Mesenchymal stem cell (in vitro differentiated cells and primary cell): ENCODE measurements around the gene KRT72.

Experiments
- DNase-seq: peaks from one replicate; pipeline ENCODE4 v3.0.0-alpha.2; 2013
- H2AFZ ChIP-seq: one replicate; pipeline ENCODE4 v1.6.1; 2013; ENCODE audit warnings: low read depth, mild to moderate bottlenecking, control low read depth, inconsistent platforms, low read length, moderate library complexity
- H2AK5ac ChIP-seq: 2 replicates; pipeline ENCODE4 v1.6.1; 2013; ENCODE audit warnings: low read length, moderate library complexity, mild to moderate bottlenecking, inconsistent platforms; ENCODE audit not compliant: severe bottlenecking
- H2BK120ac ChIP-seq: one replicate; pipeline ENCODE4 v1.6.1; 2013; ENCODE audit warnings: low read depth, mild to moderate bottlenecking, inconsistent platforms, low read length, moderate library complexity
- H2BK12ac ChIP-seq, 2 experiments: one replicate each; pipeline ENCODE4 v1.6.1; 2013; ENCODE audit warnings: inconsistent platforms in 2 of 2, low read length in 2 of 2, mild to moderate bottlenecking in 2 of 2, moderate library complexity in 2 of 2, control low read depth in 1 of 2
- H2BK15ac ChIP-seq: one replicate; pipeline ENCODE4 v1.6.1; 2013; ENCODE audit warnings: mild to moderate bottlenecking, low read depth, inconsistent platforms; ENCODE audit not compliant: poor library complexity, severe bottlenecking
- H2BK5ac ChIP-seq: 2 replicates; pipeline ENCODE4 v1.6.1; 2013; ENCODE audit warnings: low read depth, mild to moderate bottlenecking, low read length, control low read depth, inconsistent platforms; ENCODE audit not compliant: poor library complexity, severe bottlenecking
- H3K14ac ChIP-seq, 2 experiments: one replicate each; pipeline ENCODE4 v1.6.1; 2013; ENCODE audit warnings: inconsistent platforms in 2 of 2, low read length in 2 of 2, control low read depth in 1 of 2, mild to moderate bottlenecking in 1 of 2, moderate library complexity in 1 of 2
- H3K18ac ChIP-seq, 2 experiments: one replicate each; pipeline ENCODE4 v1.6.1; 2013; ENCODE audit warnings: inconsistent platforms in 2 of 2, low read length in 2 of 2, control low read depth in 1 of 2, low read depth in 1 of 2, mild to moderate bottlenecking in 1 of 2
- H3K23ac ChIP-seq, 2 experiments: one replicate each; pipeline ENCODE4 v1.6.1; 2013; ENCODE audit warnings: inconsistent platforms in 2 of 2, low read length in 2 of 2, mild to moderate bottlenecking in 2 of 2, moderate library complexity in 2 of 2, control low read depth in 1 of 2
- H3K27ac ChIP-seq: 2 replicates; pipeline ENCODE4 v1.5.1; 2013; ENCODE audit warnings: mild to moderate bottlenecking, moderate library complexity, low read length, control low read depth, inconsistent platforms; ENCODE audit not compliant: poor library complexity, severe bottlenecking
- H3K27me3 ChIP-seq, 2 experiments: 2 replicates each; pipeline versions ENCODE4 v1.6.1 to v1.7.0; 2013; ENCODE audit warnings: low read length in 2 of 2, mild to moderate bottlenecking in 2 of 2, moderate library complexity in 2 of 2, control low read depth in 1 of 2, inconsistent platforms in 1 of 2; ENCODE audit not compliant: control insufficient read depth in 1 of 2, insufficient read depth in 1 of 2
- H3K36me3 ChIP-seq, 2 experiments: 2 replicates each; pipeline versions ENCODE4 v1.6.1 to v1.7.0; 2013; ENCODE audit warnings: low read length in 2 of 2, control low read depth in 1 of 2, inconsistent platforms in 1 of 2, low read depth in 1 of 2, mild to moderate bottlenecking in 1 of 2; ENCODE audit not compliant: insufficient read depth in 2 of 2, control insufficient read depth in 1 of 2
- H3K4ac ChIP-seq, 2 experiments: one replicate each; pipeline ENCODE4 v1.6.1; 2013; ENCODE audit warnings: inconsistent platforms in 2 of 2, low read length in 2 of 2, mild to moderate bottlenecking in 2 of 2, moderate library complexity in 2 of 2, control low read depth in 1 of 2, low read depth in 1 of 2
- H3K4me1 ChIP-seq: 2 replicates; pipeline ENCODE4 v1.6.1; 2013; ENCODE audit warnings: low read depth, low read length, control low read depth; ENCODE audit not compliant: control insufficient read depth, insufficient read depth
- H3K4me2 ChIP-seq: 2 replicates; pipeline ENCODE4 v1.6.1; 2013; ENCODE audit warnings: low read length, mild to moderate bottlenecking, inconsistent platforms; ENCODE audit not compliant: poor library complexity, severe bottlenecking
- H3K4me3 ChIP-seq, 2 experiments: 2 replicates each; pipeline versions ENCODE4 v1.5.1 to v1.7.0; 2013; ENCODE audit warnings: low read length in 2 of 2, mild to moderate bottlenecking in 2 of 2, control low read depth in 1 of 2, low read depth in 1 of 2; ENCODE audit not compliant: insufficient read depth in 1 of 2
- H3K79me1 ChIP-seq: replicated peaks from 2 replicates; pipeline ENCODE4 v1.6.1; 2013; ENCODE audit warnings: mild to moderate bottlenecking, control low read depth, low read length, inconsistent platforms; ENCODE audit not compliant: poor library complexity, severe bottlenecking
- H3K9ac ChIP-seq: 2 replicates; pipeline ENCODE4 v1.7.0; 2013; ENCODE audit warnings: mild to moderate bottlenecking, low read length, moderate library complexity
- H3K9me3 ChIP-seq: 2 replicates; pipeline ENCODE4 v1.7.0; 2013; ENCODE audit warnings: mild to moderate bottlenecking, low read length; ENCODE audit not compliant: control insufficient read depth
- H4K8ac ChIP-seq: one replicate; pipeline ENCODE4 v1.6.1; 2013; ENCODE audit warnings: inconsistent platforms, mild to moderate bottlenecking, low read length, moderate library complexity
- H4K91ac ChIP-seq: one replicate; pipeline ENCODE4 v1.6.1; 2013; ENCODE audit warnings: mild to moderate bottlenecking, low read length, inconsistent platforms
- WGBS: methylation state at CpG from one replicate; pipeline ENCODE4 v1.1.7; 2013; ENCODE audit warnings: mixed read lengths; 5-methylcytosine and 5-hydroxymethylcytosine counted together

KRT72 gene

DNA sequence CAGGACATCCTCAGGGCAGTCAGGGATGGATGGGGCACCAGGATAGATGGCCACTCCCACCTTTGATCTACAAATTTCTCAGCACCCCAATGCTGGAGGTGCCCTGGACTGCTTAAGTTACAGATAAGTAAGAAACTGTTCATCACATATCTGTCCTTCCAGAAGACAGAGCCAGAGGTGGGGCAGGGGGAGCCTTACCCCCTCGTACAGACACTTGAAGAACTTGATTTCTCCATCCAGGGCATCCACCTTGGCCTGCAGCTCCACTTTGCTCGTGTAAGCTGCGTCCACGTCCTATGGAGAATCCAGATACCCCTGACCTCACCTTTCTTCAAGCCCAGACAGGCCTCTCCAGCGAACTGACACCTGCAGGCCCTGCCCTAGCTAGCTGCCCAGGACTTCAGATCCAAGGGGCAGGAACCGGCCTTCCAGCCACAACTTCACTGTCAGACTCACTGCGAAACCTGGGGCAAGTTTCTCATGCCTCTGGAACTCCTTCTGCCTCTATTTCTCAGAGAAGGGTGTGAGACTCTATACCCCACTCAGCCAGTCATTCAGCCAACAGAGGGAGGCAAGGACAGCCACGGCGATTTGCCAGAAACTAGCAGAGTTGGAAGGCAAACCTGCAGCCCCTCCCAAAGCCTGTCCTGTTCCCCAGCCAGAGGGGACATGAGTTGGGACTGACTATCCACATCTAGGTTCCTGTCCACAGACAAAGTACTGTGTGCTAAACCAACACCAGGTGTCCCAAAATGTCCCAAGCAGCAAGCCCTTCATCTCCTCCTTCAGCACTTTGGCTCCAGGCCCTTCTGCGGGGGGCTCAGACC lies 13.3 kb upstream of the KRT72 start:
- Histone ChIP-seq H3K27ac (no peak overlapping the region), H2AFZ (no peak overlapping the region), H3K79me1 (no peaks in the 10 kb centered on the region), H3K4me2 (no peak overlapping the region), H3K23ac (no peak overlapping the region), H2BK12ac (no peak overlapping the region), H3K4ac (no peak overlapping the region), H3K4me3 (no peak overlapping the region), H3K36me3 (no peaks in the 10 kb centered on the region), H2BK5ac (no peak overlapping the region), H4K91ac (no peak overlapping the region), H4K8ac (no peak overlapping the region), H3K14ac (no peak overlapping the region), H3K9ac (no peak overlapping the region), H3K18ac (no peak overlapping the region), H2BK15ac (no peak overlapping the region), H3K27me3 (peaks cover 57 to 85% of the 10 kb centered on the region in 2 experiments), H2BK120ac (no peak overlapping the region), H3K9me3 (no peaks in the 10 kb centered on the region), H2AK5ac (no peak overlapping the region), H3K4me1 (no peaks in the 10 kb centered on the region)
- no peak for DNase-seq
- WGBS: 67% methylated on average over 10 of the region's 10 CpGs

GRCh38 chr12:52613384-52614030 lies 12.2 kb upstream of the KRT72 start:
- DNase-seq: no peak
- no peak overlapping the region for H4K8ac ChIP-seq
- H3K27ac ChIP-seq: no peak overlapping the region
- H3K4me1 ChIP-seq: no peaks in the 10 kb centered on the region
- no peak overlapping the region for H3K4me2 ChIP-seq
- no peak overlapping the region for H3K4me3 ChIP-seq
- no peak overlapping the region for H3K9ac ChIP-seq
- no peak overlapping the region for H2BK120ac ChIP-seq
- H3K9me3 ChIP-seq: no peaks in the 10 kb centered on the region
- H2BK5ac ChIP-seq: no peak overlapping the region
- H3K4ac ChIP-seq: no peak overlapping the region
- no peak overlapping the region for H3K23ac ChIP-seq
- H2AK5ac ChIP-seq: no peak overlapping the region
- H3K18ac ChIP-seq: no peak overlapping the region
- H3K36me3 ChIP-seq: no peaks in the 10 kb centered on the region
- H2BK12ac ChIP-seq: no peak overlapping the region
- H3K79me1 ChIP-seq: no peaks in the 10 kb centered on the region
- H3K27me3 ChIP-seq: peaks cover 66 to 86% of the 10 kb centered on the region in 2 experiments
- H2BK15ac ChIP-seq: no peak overlapping the region
- H2AFZ ChIP-seq: no peak overlapping the region
- H4K91ac ChIP-seq: no peak overlapping the region
- 90% methylated on average over 9 of the region's 9 CpGs for WGBS
- H3K14ac ChIP-seq: no peak overlapping the region

DNA sequence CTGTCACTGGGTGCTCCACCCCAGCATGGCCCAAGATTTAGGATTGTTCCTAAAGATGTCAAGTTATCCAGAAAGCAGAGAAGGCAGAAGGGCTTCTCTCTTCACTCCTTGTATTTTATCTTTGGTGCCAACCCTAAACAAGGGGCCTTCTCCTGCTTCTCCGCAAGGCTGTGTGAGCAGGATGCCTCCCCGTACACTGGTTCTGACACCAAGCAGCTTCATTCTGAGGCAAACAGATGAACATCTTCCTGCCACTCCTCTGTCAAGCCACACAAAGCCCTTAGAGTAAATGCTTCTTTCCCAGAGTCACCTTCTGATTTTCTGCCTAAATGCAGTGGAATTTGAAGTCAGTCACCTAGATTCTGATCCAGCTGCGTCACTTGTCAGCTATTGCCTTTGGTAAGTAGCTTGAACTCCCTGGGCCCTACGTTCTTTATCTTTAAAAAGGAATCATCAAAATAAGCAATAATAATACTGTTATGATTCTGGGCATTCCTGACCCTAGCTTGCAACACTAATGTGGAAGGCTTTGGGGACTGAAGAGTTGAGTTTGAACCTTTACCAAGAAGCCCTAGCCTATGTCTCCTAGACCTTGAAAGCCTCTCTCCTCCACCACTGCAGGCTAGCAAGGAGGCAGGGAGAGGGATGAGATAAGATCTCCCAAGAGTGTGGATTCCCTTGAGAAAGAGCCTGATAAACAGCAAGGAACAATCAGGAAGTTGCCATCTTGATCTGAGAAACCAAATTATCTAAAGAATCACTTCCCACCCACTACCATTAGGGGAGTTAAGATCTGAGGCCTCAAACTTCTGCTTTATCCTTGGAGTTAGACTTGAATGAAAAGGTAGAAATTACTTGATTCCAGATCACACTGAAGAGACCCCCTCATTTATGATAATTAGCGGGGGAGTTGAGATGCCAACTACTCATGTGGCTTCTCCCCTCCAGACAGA lies 11.4 kb upstream of the KRT72 start:
- H2AFZ ChIP-seq: no peak overlapping the region
- H3K79me1 ChIP-seq: no peaks in the 10 kb centered on the region
- H3K4ac ChIP-seq: no peak overlapping the region
- no peak overlapping the region for H3K9ac ChIP-seq
- no peak overlapping the region for H3K27ac ChIP-seq
- no peak overlapping the region for H2BK12ac ChIP-seq
- no peak overlapping the region for H3K18ac ChIP-seq
- H3K9me3 ChIP-seq: no peaks in the 10 kb centered on the region
- no peak overlapping the region for H2BK120ac ChIP-seq
- no peaks in the 10 kb centered on the region for H3K4me1 ChIP-seq
- WGBS: 61% methylated on average over 4 of the region's 5 CpGs
- no peak for DNase-seq
- no peaks in the 10 kb centered on the region for H3K36me3 ChIP-seq
- no peak overlapping the region for H4K91ac ChIP-seq
- H4K8ac ChIP-seq: no peak overlapping the region
- no peak overlapping the region for H2BK5ac ChIP-seq
- H2BK15ac ChIP-seq: no peak overlapping the region
- no peak overlapping the region for H2AK5ac ChIP-seq
- H3K14ac ChIP-seq: no peak overlapping the region
- H3K23ac ChIP-seq: no peak overlapping the region
- no peak overlapping the region for H3K4me2 ChIP-seq
- H3K4me3 ChIP-seq: no peak overlapping the region
- H3K27me3 ChIP-seq: peaks cover 72 to 86% of the 10 kb centered on the region in 2 experiments

GRCh38 chr12:52611080-52611468 lies 9.8 kb upstream of the KRT72 start:
- Histone ChIP-seq H3K27ac (no peak overlapping the region), H3K27me3 (peaks cover 75 to 84% of the 10 kb centered on the region in 2 experiments), H4K91ac (no peak overlapping the region), H3K4me1 (no peaks in the 10 kb centered on the region), H3K79me1 (no peaks in the 10 kb centered on the region), H3K4ac (no peak overlapping the region), H2AK5ac (no peak overlapping the region), H2BK12ac (no peak overlapping the region), H2BK5ac (no peak overlapping the region), H3K4me3 (no peak overlapping the region), H4K8ac (no peak overlapping the region), H3K36me3 (no peaks in the 10 kb centered on the region), H3K18ac (no peak overlapping the region), H2BK120ac (no peak overlapping the region), H3K9me3 (no peaks in the 10 kb centered on the region), H3K23ac (no peak overlapping the region), H3K14ac (no peak overlapping the region), H3K9ac (no peak overlapping the region), H2AFZ (no peak overlapping the region), H2BK15ac (no peak overlapping the region), H3K4me2 (no peak overlapping the region)
- DNase-seq: no peak
- 93% methylated on average over 6 of the region's 6 CpGs for WGBS
